Heart left ventricle (tissue), 16 donors: ENCODE measurements around the gene SREBF2. TPM values are rescaled to one million over a fixed set of nuclear protein-coding genes. Genes with fewer than 3 reads are reported as not detected.
A peak's percentile ranks its signal among the peaks of the same experiment; 100 is the strongest.

ENCODE experiments used
- ATAC-seq, 4 donors: fragments of 200-7000 bp; cut with Tn5 transposase; one replicate each; pipeline ENCODE4 v1.9.1; 2020 to 2022; ENCODE audit warnings: moderate library complexity in 4 of 4, mild to moderate bottlenecking in 3 of 4, moderate number of reproducible peaks in 1 of 4
- DNase-seq, 5 donors: peaks; one replicate each; pipeline ENCODE4 v3.0.0-alpha.2; 2020
- H3K27ac ChIP-seq, 12 donors: fragments of 200-600 bp; sonication (generic) in 4 of 12; one replicate each; pipeline versions ENCODE4 v1.5.0 to v1.8.0; 2016 to 2022; ENCODE audit warnings: mild to moderate bottlenecking in 2 of 12
- H3K27me3 ChIP-seq, 9 donors: fragments of 200-600 bp; sonication (generic) in 2 of 9; one replicate each; pipeline versions ENCODE4 v1.5.1 to v1.8.0; 2016 to 2022; ENCODE audit warnings: mild to moderate bottlenecking in 3 of 9
- H3K36me3 ChIP-seq, 9 donors: fragments of 200-600 bp; sonication (generic) in 2 of 9; one replicate each; pipeline versions ENCODE4 v1.5.0 to v1.8.0; 2018 to 2022; ENCODE audit warnings: mild to moderate bottlenecking in 2 of 9
- H3K4me1 ChIP-seq, 12 donors: fragments of 200-600 bp; sonication (generic) in 4 of 12; one replicate each; pipeline versions ENCODE4 v1.5.0 to v1.8.0; 2016 to 2022; ENCODE audit warnings: mild to moderate bottlenecking in 3 of 12
- H3K4me3 ChIP-seq, 12 donors: fragments of 200-600 bp; sonication (generic) in 4 of 12; one replicate each; pipeline versions ENCODE4 v1.5.0 to v1.8.0; 2017 to 2022; ENCODE audit warnings: mild to moderate bottlenecking in 9 of 12, moderate library complexity in 4 of 12
- H3K9me3 ChIP-seq, 12 donors: fragments of 200-600 bp; sonication (generic) in 4 of 12; one replicate each; pipeline versions ENCODE4 v1.5.0 to v1.8.0; 2016 to 2022; ENCODE audit warnings: mild to moderate bottlenecking in 1 of 12
- POLR2A ChIP-seq, 2 donors: fragments of 450-650 bp; IDR thresholded peaks; one replicate each; pipeline ENCODE4 v1.6.1; 2017; ENCODE audit warnings: antibody characterized with exemption in 2 of 2, mild to moderate bottlenecking in 2 of 2, moderate library complexity in 2 of 2
- WGBS, 4 donors: extraction: QIAGEN DNeasy Blood & Tissue Kit in 2 of 4; methylation state at CpG; one replicate each; pipeline versions ENCODE4 v1.1.5 to v1.1.7; 2013 to 2018; 5-methylcytosine and 5-hydroxymethylcytosine counted together
- intact Hi-C, 10 donors: fragments of 100-400 bp; cut with DNase I; formaldehyde crosslinking; loops; one replicate each; pipeline versions ENCODE4 v1.11.1 to v1.14.2; 2022
- polyA plus RNA-seq, 2 donors: library from polyadenylated mRNA; stranded (reverse); fragments of 200-250 nt; gene quantifications; one replicate each; pipeline ENCODE4 v1.2.3, GENCODE V29; 2013
- total RNA-seq, 9 donors: library from RNA; depleted of rRNA in 2 of 9; stranded (reverse); fragments of >200 nt in 2 of 9; fragmentation: NEBNext Ultra II Directional in 3 of 9; extraction: Animal tissue kit (Norgen Biotek cat#: 25700) in 3 of 9; gene quantifications; one replicate each; pipeline versions ENCODE4 v1.1.0 to v1.2.4, GENCODE V29; 2016 to 2023
- TF ChIP-seq, protein P1 (sequence below), 12 donors: fragments of 200-600 bp; sonication (generic) in 4 of 12; IDR thresholded peaks; one replicate each; pipeline versions ENCODE4 v1.5.0 to v1.8.0; 2018 to 2022; ENCODE audit warnings: antibody characterized with exemption in 12 of 12, mild to moderate bottlenecking in 5 of 12
- donor health status: ischemic (EF 13 %, LVEDD 7.1; RV severe dilation, severe dysfunction).
- donor health status: healthy with polysubstance abuse.
- donor health status: DM: no; HTN: yes; CAD: no.
- donor health status: DM: no; HTN: no; CAD: no.
- donor health status: ischemic (EF 25% LVEDD 6.9; RV normal size, moderate dysfunction).
- donor health status: ischemic (EF 25% LVEDD 5.7; RV mildly dilated, moderate dysfunction).
- donor health status: healthy.
- donor health status: DM: yes; HTN: yes; CAD: no.
- donor health status: ischemic (EF 35%, LVEDD 5.7; RV mildly dilated, moderate dysfunction).
- donor health status: nonischemic (EF 11% LVEDD 7.7; RV severe dilation, severe dysfunction).
- donor health status: DM: yes; HTN: yes; CAD: no.
- donor health status: PGD.
- donor health status: ischemic (EF 29% LVEDD 5.4; RV normal size, mild dysfunction).
- donor health status: nonischemic (EF 23%, LVEDD 6.1; RV moderate dilation, normal function).

SREBF2 gene
- total and polyA plus RNA-seq, 11 donors: 39.4 to 115 (median 73.0) TPM

DNA sequence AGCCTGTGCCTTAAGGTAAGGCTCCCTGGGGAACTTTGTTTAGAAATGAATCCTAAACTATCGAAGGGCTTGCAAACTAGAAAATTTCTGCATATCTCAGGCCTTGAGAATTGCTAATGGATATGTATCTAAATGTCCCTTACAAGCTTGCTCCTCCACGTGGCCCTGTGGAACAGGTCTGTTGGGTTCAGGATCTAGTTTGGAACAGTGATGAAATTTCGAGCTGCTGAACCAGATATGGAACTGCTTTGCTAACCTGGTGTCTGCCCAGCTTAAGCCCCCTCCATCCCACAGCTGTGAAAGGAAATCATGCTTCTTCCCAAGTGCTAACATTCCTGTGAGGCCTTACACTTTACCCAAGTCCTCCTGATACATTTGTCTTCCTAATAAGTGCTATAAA lies 11.6 kb downstream of the SREBF2 start:
- no peaks in the 10 kb centered on the region for H3K27me3 ChIP-seq
- H3K27ac ChIP-seq: no peak overlapping the region
- intact Hi-C loops: no loop called here
- H3K9me3 ChIP-seq: no peaks in the 10 kb centered on the region
- H3K36me3 ChIP-seq: peaks cover 0 to 22% (median 6%) of the 10 kb centered on the region in 9 donors
- WGBS, 4 donors: 38 to 57% (median 54%) methylated on average over 3 of the region's 3 CpGs
- TF ChIP-seq POLR2A (IDR thresholded peaks at IDR 0.05): no peak
- TF ChIP-seq, protein P1, sequence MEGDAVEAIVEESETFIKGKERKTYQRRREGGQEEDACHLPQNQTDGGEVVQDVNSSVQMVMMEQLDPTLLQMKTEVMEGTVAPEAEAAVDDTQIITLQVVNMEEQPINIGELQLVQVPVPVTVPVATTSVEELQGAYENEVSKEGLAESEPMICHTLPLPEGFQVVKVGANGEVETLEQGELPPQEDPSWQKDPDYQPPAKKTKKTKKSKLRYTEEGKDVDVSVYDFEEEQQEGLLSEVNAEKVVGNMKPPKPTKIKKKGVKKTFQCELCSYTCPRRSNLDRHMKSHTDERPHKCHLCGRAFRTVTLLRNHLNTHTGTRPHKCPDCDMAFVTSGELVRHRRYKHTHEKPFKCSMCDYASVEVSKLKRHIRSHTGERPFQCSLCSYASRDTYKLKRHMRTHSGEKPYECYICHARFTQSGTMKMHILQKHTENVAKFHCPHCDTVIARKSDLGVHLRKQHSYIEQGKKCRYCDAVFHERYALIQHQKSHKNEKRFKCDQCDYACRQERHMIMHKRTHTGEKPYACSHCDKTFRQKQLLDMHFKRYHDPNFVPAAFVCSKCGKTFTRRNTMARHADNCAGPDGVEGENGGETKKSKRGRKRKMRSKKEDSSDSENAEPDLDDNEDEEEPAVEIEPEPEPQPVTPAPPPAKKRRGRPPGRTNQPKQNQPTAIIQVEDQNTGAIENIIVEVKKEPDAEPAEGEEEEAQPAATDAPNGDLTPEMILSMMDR (IDR thresholded peaks at IDR 0.05): no peak
- no peak for DNase-seq
- peaks cover 0 to 65% (median 43%) of the 10 kb centered on the region in 12 donors for H3K4me1 ChIP-seq
- no peak for ATAC-seq
- H3K4me3 ChIP-seq: no peak overlapping the region

DNA sequence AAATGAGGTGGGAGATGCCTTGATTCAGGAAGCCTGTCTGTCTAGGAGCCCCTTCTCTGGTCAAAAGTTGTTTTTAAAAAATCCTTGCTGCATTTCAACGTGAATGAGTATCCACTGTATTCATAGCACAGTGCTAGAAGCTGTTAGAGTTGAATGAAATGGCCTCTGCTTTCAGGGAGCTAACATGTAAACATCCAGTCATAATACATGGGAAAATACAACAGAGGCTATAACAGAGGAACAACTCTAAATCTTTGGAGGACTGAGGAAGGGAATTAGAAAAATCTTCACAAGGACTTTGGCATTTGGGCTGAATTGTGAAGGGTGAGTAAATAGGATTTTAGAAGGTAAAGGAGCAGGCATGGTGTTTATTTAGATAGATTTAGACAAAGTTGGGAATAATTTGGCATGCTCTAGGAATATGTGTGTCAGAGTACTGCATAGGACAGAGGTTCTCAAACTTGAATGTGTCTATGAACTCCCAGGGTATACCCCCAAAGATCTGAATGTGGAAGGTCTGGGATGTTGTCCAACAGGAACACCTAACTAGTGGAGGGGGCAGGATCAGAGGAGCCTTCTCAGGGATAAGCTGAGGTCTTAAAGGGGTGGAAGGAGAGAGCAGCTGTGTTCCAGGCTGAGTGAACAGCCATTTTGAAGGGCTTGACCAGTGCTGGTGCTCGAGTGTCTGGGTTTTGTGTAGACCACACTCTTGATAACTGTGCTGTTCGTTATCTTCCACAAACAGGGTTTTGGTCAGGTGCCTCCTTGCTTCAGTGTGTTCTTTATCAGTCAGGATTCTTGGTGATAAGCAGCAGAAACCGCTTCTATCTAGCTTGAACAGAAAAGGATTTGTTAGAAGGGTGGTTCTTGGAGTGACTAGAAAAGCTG lies 12.7 kb downstream of the SREBF2 start:
- DNase-seq (no peak), ATAC-seq (peak in 2 of 4 donors; percentile 12 to 16)
- WGBS, 4 donors: 37 to 43% (median 41%) methylated on average over 4 of the region's 4 CpGs
- peaks cover 0 to 22% (median 6%) of the 10 kb centered on the region in 9 donors for H3K36me3 ChIP-seq
- no peak overlapping the region for H3K27ac ChIP-seq
- intact Hi-C loops: loop anchor here in 1 of 10 donors (1.0 kb wide), 1 partner anchor 15 kb away; no protein-coding TSS in a partner anchor
- no peaks in the 10 kb centered on the region for H3K9me3 ChIP-seq
- no peaks in the 10 kb centered on the region for H3K27me3 ChIP-seq
- no peak overlapping the region for H3K4me3 ChIP-seq
- TF ChIP-seq, protein P1 (IDR thresholded peaks at IDR 0.05): no peak
- no peak for TF ChIP-seq POLR2A (IDR thresholded peaks at IDR 0.05)
- peaks cover 0 to 61% (median 41%) of the 10 kb centered on the region in 12 donors for H3K4me1 ChIP-seq

DNA sequence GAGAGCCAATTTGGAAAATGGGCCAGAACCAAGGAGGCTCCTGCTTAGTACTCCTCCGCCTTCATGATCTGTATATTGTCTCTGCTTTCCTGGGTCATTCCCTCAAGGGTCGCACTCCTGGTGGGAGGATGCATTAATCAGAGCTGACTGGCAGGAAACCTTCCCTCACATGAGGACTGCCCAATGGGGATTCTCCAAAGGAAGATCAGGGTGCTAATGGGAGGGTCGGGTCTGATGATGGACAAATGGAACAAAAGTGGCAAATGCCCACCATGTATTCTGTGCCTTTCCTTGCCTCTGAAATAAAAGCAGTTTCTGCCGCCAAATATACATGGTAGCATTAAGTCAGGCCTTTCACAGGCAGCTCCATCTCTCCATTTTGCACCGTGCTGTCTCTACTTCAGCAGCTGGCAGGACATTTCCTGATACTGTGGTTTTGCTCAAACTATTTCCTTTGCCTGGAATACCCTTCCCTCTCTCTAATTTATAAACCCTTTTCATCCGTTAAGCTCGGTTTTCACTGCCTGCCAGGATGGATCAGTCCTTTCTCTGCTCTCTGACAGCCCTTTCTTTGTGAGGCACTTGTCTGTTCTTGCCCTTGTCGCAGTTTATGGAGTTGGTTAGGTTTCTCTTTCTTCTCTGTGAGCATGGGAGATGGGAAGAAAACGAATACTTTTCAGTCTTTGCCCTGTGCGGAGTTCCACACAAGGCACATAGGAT lies 13.5 kb downstream of the SREBF2 start:
- WGBS, 4 donors: 56 to 70% (median 64%) methylated on average over 10 of the region's 10 CpGs

More for the DNA sequence above, 13.5 kb downstream of the SREBF2 start:
- Histone ChIP-seq H3K36me3 (peaks cover 0 to 17% (median 7%) of the 10 kb centered on the region in 9 donors), H3K4me1 (peaks cover 0 to 53% (median 34%) of the 10 kb centered on the region in 12 donors), H3K9me3 (no peaks in the 10 kb centered on the region), H3K4me3 (no peak overlapping the region), H3K27me3 (no peaks in the 10 kb centered on the region), H3K27ac (no peak overlapping the region)
- TF ChIP-seq, protein P1 (IDR thresholded peaks at IDR 0.05): no peak
- TF ChIP-seq POLR2A (IDR thresholded peaks at IDR 0.05): no peak
- ATAC-seq (peak in 1 of 4 donors; percentile 16), DNase-seq (no peak)
- intact Hi-C loops: no loop called here
